HEK293T (cell line): ENCODE data around the gene PPP4C.

Source experiments
- CTCF ChIA-PET: fragments of 350-600 bp; formaldehyde crosslinking; extraction: SDS; loops from one replicate; lab custom pipeline; 2021; ENCODE audit warnings: antibody characterized with exemption, inconsistent platforms; lab: Yijun Ruan, JAX
- POLR2A ChIA-PET: fragments of 350-600 bp; formaldehyde crosslinking; extraction: SDS; loops from one replicate; lab custom pipeline; 2020; ENCODE audit warnings: antibody characterized with exemption, inconsistent platforms; lab: Yijun Ruan, JAX
- DNase-seq: peaks from one replicate; pipeline ENCODE4 v3.0.0; 2012; ENCODE audit warnings: mixed read lengths; ENCODE audit errors: extremely low spot score
- ARNT ChIP-seq: fragments of 450-650 bp; IDR thresholded peaks from 2 replicates; pipeline ENCODE4 v1.6.1; 2017; ENCODE audit warnings: mild to moderate bottlenecking
- BHLHE40 ChIP-seq: fragments of 450-650 bp; IDR thresholded peaks from 2 replicates; pipeline ENCODE4 v1.6.1; 2016; ENCODE audit warnings: mild to moderate bottlenecking, moderate library complexity, borderline replicate concordance
- CTBP1 ChIP-seq: fragments of 450-650 bp; IDR thresholded peaks from 2 replicates; pipeline ENCODE4 v1.6.1; 2016; ENCODE audit warnings: borderline replicate concordance
- ELF4 ChIP-seq: fragments of 450-650 bp; IDR thresholded peaks from 2 replicates; pipeline ENCODE4 v1.6.1; 2017; ENCODE audit warnings: antibody characterized with exemption
- FOXA1 ChIP-seq: fragments of 450-650 bp; IDR thresholded peaks from 2 replicates; pipeline ENCODE4 v1.6.1; 2016; ENCODE audit warnings: mild to moderate bottlenecking
- FOXK2 ChIP-seq: fragments of 450-650 bp; IDR thresholded peaks from 2 replicates; pipeline ENCODE4 v1.6.1; 2016; ENCODE audit warnings: mild to moderate bottlenecking
- FOXM1 ChIP-seq: fragments of 450-650 bp; IDR thresholded peaks from 2 replicates; pipeline ENCODE4 v1.6.1; 2017; ENCODE audit warnings: mild to moderate bottlenecking, borderline replicate concordance
- HDGF ChIP-seq: fragments of 450-650 bp; IDR thresholded peaks from 2 replicates; pipeline ENCODE4 v1.6.1; 2017; ENCODE audit warnings: antibody characterized with exemption, borderline replicate concordance
- L3MBTL2 ChIP-seq: fragments of 450-650 bp; conservative IDR thresholded peaks from 2 replicates; pipeline ENCODE4 v1.6.1; 2016; ENCODE audit warnings: mild to moderate bottlenecking
- LEF1 ChIP-seq: fragments of 450-650 bp; IDR thresholded peaks from 2 replicates; pipeline ENCODE4 v1.6.1; 2017; ENCODE audit warnings: mild to moderate bottlenecking, borderline replicate concordance
- NFRKB ChIP-seq: fragments of 450-650 bp; IDR thresholded peaks from 2 replicates; pipeline ENCODE4 v1.6.1; 2016; ENCODE audit warnings: mild to moderate bottlenecking, moderate library complexity
- PKNOX1 ChIP-seq: fragments of 450-650 bp; IDR thresholded peaks from 2 replicates; pipeline ENCODE4 v1.6.1; 2016
- SP1 ChIP-seq: fragments of 450-650 bp; IDR thresholded peaks from 2 replicates; pipeline ENCODE4 v1.6.1; 2017
- SUZ12 ChIP-seq: fragments of 450-650 bp; IDR thresholded peaks from 2 replicates; pipeline ENCODE4 v1.6.1; 2016; ENCODE audit warnings: mild to moderate bottlenecking
- TARDBP ChIP-seq: fragments of 450-650 bp; IDR thresholded peaks from 2 replicates; pipeline ENCODE4 v1.6.1; 2016
- ZNF384 ChIP-seq: fragments of 450-650 bp; IDR thresholded peaks from 2 replicates; pipeline ENCODE4 v1.6.1; 2016

The PPP4C gene

GRCh38 chr16:30095166-30096078, 19.6 kb downstream of the PPP4C start:
- CTCF ChIA-PET = interaction anchor here (0.6 kb wide), 1 partner anchor 26 kb away, joined by 3 read pairs; no protein-coding TSS in a partner anchor
- POLR2A ChIA-PET = interaction anchor here (0.6 to 7.9 kb wide), 9 partner anchors 10 to 515 kb away, joined by 3 to 155 read pairs (median 6); partner anchors contain the start of genes ALDOA, CORO1A and ZNF689

GRCh38 chr16:30096105-30096861, 20.5 kb downstream of the PPP4C start, which contains the start of gene YPEL3:
TSS of gene YPEL3 (minus strand) at chr16:30096213. CDS start at chr16:30095482, 731 bp downstream.
- ChIA-PET POLR2A (interaction anchor here (0.9 to 7.9 kb wide), 8 partner anchors 9 to 514 kb away, joined by 3 to 155 read pairs (median 6); partner anchors contain the start of genes ALDOA, CD2BP2 and ZNF689), CTCF (interaction anchor here (0.6 to 1.0 kb wide), 3 partner anchors 41 to 64 kb away, joined by 3 to 4 read pairs (median 3); no protein-coding TSS in a partner anchor)
- TF ChIP-seq L3MBTL2 (peak; percentile 78), ELF4 (peak; percentile 55; the same call in 1 of the 2 replicates), FOXM1 (peak; percentile 48; the same call in 1 of the 2 replicates), BHLHE40 (no peak)
- peak; percentile 99 for DNase-seq

More at GRCh38 chr16:30095166-30096078, 19.6 kb downstream of the PPP4C start:
- TF ChIP-seq HDGF = no peak
- TF ChIP-seq PKNOX1 = no peak
- no peak for TF ChIP-seq L3MBTL2
- TF ChIP-seq ZNF384 = no peak
- TF ChIP-seq ARNT = no peak
- TF ChIP-seq ELF4 = no peak
- TF ChIP-seq SP1 = no peak
- TF ChIP-seq LEF1 = no peak
- no peak for TF ChIP-seq FOXK2
- TF ChIP-seq FOXM1 = no peak
- TF ChIP-seq SUZ12 = no peak
- no peak for TF ChIP-seq NFRKB
- no peak for TF ChIP-seq TARDBP
- TF ChIP-seq CTBP1 = no peak
- TF ChIP-seq FOXA1 = no peak
- TF ChIP-seq BHLHE40 = no peak
- DNase-seq = no peak

- no peak for TF ChIP-seq ARNT
- no peak for TF ChIP-seq ZNF384
- TF ChIP-seq FOXA1 = no peak
- no peak for TF ChIP-seq L3MBTL2
- TF ChIP-seq HDGF = no peak
- TF ChIP-seq BHLHE40 = no peak
- no peak for TF ChIP-seq SUZ12
- TF ChIP-seq SP1 = no peak
- no peak for TF ChIP-seq FOXM1
- no peak for TF ChIP-seq LEF1
- POLR2A ChIA-PET = interaction anchor here (0.9 to 7.9 kb wide), 8 partner anchors 8 to 513 kb away, joined by 3 to 155 read pairs (median 6); partner anchors contain the start of genes ALDOA, CD2BP2 and ZNF689
- CTCF ChIA-PET = interaction anchor here (0.6 to 1.0 kb wide), 3 partner anchors 42 to 64 kb away, joined by 3 to 4 read pairs (median 3); no protein-coding TSS in a partner anchor
Observed at GRCh38 chr16:30096862-30097563, 21.2 kb downstream of the PPP4C start.

GRCh38 chr16:30104090-30104489, 28.3 kb downstream of the PPP4C start:
- CTCF ChIA-PET = interaction anchor here (2.8 to 4.3 kb wide), 2 partner anchors 8 to 12 kb away, joined by 11 to 19 read pairs; partner anchors contain the start of gene TBX6
- DNase-seq = no peak
- TF ChIP-seq L3MBTL2 = no peak
- no peak for TF ChIP-seq TARDBP
- TF ChIP-seq SUZ12 = no peak
- TF ChIP-seq HDGF = no peak
- no peak for TF ChIP-seq NFRKB
- no peak for TF ChIP-seq FOXM1
- TF ChIP-seq ELF4 = no peak
- no peak for TF ChIP-seq FOXA1
- TF ChIP-seq BHLHE40 = no peak
- no peak for TF ChIP-seq CTBP1
- no peak for TF ChIP-seq ZNF384
- TF ChIP-seq ARNT = no peak
- no peak for TF ChIP-seq SP1
- TF ChIP-seq FOXK2 = no peak
- POLR2A ChIA-PET = interaction anchor here (3.0 kb wide), 1 partner anchor 11 kb away, joined by 15 read pairs; the partner anchor contains the start of gene TBX6

More at GRCh38 chr16:30096862-30097563, 21.2 kb downstream of the PPP4C start:
- DNase-seq = no peak

- no peak for DNase-seq
- ChIA-PET CTCF (interaction anchor here (2.8 to 4.3 kb wide), 2 partner anchors 8 to 12 kb away, joined by 11 to 19 read pairs; partner anchors contain the start of gene TBX6), POLR2A (interaction anchor here (1.8 to 3.0 kb wide), 2 partner anchors 8 to 12 kb away, joined by 6 to 15 read pairs; partner anchors contain the start of genes TBX6 and YPEL3)
- TF ChIP-seq L3MBTL2 (no peak), ELF4 (no peak), CTBP1 (no peak), LEF1 (no peak), PKNOX1 (no peak), TARDBP (no peak), SP1 (no peak), FOXA1 (no peak), FOXM1 (no peak), ARNT (no peak), ZNF384 (no peak), FOXK2 (no peak), NFRKB (no peak), BHLHE40 (no peak), SUZ12 (no peak)
Observed at GRCh38 chr16:30104492-30104891, 28.7 kb downstream of the PPP4C start.
